ENCODE measurements around the gene UNC50. TPM values are rescaled to one million over a fixed set of nuclear protein-coding genes. Genes with fewer than 3 reads are reported as not detected.

The UNC50 gene
- total RNA-seq, 4 donors from 2014 or later, result 12.0 to 57.9 (median 33.9) TPM

DNA sequence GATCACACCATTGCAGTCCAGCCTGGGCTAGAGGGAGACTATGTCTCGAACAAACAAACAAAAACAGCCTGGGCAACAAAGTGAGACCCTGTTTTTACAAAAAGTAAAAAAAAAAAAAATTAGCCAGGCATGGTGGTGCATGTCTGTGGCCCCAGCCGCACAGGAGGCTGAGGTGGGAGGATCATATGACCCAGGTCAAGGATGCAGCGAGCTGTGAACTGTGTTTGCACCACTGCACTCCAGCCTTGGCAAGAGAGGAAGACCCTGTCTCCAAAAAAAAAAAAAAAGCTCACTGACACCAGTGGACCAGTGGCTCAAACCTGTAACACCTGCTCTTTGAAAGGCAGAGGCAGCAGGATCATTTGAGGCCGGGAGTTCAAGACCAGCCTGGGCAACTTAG lies 40.1 kb downstream of the UNC50 start:
- no peak for DNase-seq
- H3K9me3 ChIP-seq, result no peaks in the 10 kb centered on the region
- no peak overlapping the region for H3K27ac ChIP-seq
- H3K27me3 ChIP-seq, result no peaks in the 10 kb centered on the region
- no peak overlapping the region for H3K4me3 ChIP-seq
- H3K4me1 ChIP-seq, result no peaks in the 10 kb centered on the region
- no peaks in the 10 kb centered on the region for H3K36me3 ChIP-seq
- no peak for TF ChIP-seq POLR2A (IDR thresholded peaks at IDR 0.05)
- TF ChIP-seq, protein P1, sequence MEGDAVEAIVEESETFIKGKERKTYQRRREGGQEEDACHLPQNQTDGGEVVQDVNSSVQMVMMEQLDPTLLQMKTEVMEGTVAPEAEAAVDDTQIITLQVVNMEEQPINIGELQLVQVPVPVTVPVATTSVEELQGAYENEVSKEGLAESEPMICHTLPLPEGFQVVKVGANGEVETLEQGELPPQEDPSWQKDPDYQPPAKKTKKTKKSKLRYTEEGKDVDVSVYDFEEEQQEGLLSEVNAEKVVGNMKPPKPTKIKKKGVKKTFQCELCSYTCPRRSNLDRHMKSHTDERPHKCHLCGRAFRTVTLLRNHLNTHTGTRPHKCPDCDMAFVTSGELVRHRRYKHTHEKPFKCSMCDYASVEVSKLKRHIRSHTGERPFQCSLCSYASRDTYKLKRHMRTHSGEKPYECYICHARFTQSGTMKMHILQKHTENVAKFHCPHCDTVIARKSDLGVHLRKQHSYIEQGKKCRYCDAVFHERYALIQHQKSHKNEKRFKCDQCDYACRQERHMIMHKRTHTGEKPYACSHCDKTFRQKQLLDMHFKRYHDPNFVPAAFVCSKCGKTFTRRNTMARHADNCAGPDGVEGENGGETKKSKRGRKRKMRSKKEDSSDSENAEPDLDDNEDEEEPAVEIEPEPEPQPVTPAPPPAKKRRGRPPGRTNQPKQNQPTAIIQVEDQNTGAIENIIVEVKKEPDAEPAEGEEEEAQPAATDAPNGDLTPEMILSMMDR (IDR thresholded peaks at IDR 0.05), result no peak
- intact Hi-C loops (cut with DNase I; ENCODE audit: low total_unique reads), result no loop called here

DNA sequence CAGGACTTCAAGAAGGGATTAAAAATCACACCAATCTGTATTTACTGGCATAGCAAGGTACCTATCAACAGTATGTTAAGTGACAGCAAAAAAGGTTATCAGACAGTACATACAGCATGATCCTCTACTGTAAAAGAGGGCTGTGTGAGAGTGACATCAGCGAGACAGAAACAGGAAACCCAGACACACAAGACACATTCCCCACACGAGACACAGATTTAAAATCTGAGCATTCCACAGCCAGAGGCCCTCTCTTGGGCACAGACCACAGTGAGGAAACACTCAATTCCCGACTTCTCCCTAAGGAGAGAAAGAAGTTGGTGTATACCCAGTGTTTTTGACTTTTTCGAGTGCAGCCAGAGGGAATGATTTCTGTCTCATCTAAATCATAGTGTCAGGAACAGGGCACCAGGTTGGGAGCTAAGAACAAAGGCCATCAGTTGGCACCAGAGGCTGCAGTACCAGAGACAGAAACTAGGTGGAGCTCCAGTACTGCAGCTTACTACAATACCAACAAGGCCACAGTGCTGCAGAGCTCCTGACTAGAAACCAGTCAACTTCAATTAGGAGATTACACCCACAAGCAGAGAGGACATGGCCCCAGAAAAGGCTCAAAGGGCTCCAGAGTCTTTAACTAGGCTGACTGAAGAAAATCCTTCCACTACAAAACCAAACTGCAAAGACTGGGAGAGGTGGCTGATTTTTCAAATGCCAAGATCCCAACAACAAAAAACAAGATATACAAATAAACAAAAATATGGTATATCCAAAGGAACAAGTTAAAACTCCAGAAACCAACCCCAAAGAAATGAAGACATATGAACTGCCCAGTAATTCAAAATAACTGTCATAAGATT lies 41.0 kb downstream of the UNC50 start:
- H3K27ac ChIP-seq, result no peak overlapping the region
- no peaks in the 10 kb centered on the region for H3K36me3 ChIP-seq
- peak; percentile 63 to 75 for DNase-seq
- no peak overlapping the region for H3K4me3 ChIP-seq
- TF ChIP-seq, protein P1 (IDR thresholded peaks at IDR 0.05), result peak; percentile 91 to 97 (median 94)
- TF ChIP-seq POLR2A (IDR thresholded peaks at IDR 0.05), result no peak
- no peaks in the 10 kb centered on the region for H3K4me1 ChIP-seq
- intact Hi-C loops (cut with DNase I; ENCODE audit: low total_unique reads), result no loop called here
- no peaks in the 10 kb centered on the region for H3K27me3 ChIP-seq
- H3K9me3 ChIP-seq, result no peaks in the 10 kb centered on the region

DNA sequence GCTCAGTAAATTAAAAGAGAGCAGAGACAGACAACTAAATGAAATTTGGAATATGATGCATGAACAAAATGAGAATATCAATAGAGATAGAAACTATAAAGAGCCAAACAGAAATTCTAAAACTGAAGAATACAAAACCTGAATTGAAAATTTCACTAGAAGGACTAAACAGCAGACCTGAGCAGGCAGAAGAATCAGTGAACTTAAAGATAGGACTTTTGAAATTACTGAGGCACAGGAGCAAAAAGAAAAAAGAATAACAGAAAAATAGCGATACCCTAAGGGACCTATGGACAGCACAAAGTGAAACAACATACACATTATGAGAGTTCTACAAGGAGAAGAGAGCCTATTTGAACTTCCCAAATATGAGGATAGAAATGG lies 41.6 kb downstream of the UNC50 start:
- no peak for DNase-seq
- Histone ChIP-seq H3K27me3 (no peaks in the 10 kb centered on the region), H3K36me3 (no peaks in the 10 kb centered on the region), H3K27ac (no peak overlapping the region), H3K9me3 (no peaks in the 10 kb centered on the region), H3K4me1 (no peaks in the 10 kb centered on the region), H3K4me3 (no peak overlapping the region)
- TF ChIP-seq, protein P1 (IDR thresholded peaks at IDR 0.05), result no peak
- TF ChIP-seq POLR2A (IDR thresholded peaks at IDR 0.05), result no peak
- intact Hi-C loops (cut with DNase I; ENCODE audit: low total_unique reads), result no loop called here

DNA sequence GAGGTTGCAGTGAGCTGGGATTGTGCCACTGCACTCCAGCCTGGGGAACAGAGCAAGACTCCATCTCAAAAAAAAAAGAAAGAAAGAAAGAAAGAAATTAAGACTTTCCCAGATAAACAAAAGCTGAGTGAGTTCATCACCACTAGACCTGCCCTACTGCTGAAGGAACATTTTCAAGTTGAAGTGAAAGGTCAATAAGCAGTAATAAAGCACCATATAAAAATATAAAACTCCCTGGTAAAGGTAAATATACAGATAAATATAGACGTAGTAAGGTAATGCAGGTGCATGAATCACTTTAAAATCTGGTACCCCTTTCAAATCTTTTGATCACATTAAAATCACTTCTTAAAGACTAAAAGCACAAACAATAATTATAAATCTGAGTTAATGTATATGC lies 42.6 kb downstream of the UNC50 start:
- no peak for DNase-seq
- Histone ChIP-seq H3K4me3 (no peak overlapping the region), H3K27ac (no peak overlapping the region), H3K36me3 (no peaks in the 10 kb centered on the region), H3K9me3 (no peaks in the 10 kb centered on the region), H3K4me1 (no peaks in the 10 kb centered on the region), H3K27me3 (no peaks in the 10 kb centered on the region)
- TF ChIP-seq, protein P1 (IDR thresholded peaks at IDR 0.05), result no peak
- no peak for TF ChIP-seq POLR2A (IDR thresholded peaks at IDR 0.05)
- intact Hi-C loops (cut with DNase I; ENCODE audit: low total_unique reads), result no loop called here

DNA sequence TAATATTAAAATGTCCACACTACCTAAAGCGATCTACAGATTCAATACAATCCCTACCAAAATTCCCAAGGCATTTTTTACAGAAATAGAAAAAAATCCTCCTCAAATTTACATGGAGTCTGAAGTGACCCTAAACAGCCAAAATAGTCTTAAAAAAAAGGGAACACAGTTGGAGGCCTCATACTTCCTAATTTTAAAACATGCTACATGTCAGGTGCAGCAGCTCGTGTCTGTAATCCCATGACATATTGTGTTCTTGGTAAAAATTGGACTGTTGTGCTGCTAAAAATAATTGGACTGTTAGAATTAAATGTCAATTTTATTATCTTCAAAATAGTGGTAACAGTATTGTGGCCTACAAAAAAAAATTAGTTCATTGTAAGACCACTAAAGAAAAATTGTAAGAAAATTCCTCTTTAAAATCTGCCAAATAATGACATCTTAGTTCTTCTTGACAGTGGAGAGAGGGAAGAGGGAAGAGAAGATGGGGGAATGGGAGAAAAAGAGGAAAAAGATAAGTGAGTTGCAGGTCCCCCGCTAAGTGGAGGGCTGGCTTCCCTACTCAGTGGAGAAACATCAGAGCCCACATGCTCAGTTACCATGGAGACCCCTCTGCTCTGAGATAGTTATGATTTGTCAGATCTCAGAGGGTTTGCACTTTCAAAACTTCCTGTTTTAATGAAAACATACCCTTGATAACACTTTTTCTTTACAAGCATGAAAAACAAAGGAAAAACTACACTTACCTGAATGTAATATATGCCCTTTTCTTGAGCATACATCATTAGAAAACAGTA lies 46.5 kb downstream of the UNC50 start:
- TF ChIP-seq POLR2A (IDR thresholded peaks at IDR 0.05), result no peak
- TF ChIP-seq, protein P1 (IDR thresholded peaks at IDR 0.05), result no peak
- no peak for DNase-seq
- Histone ChIP-seq H3K27me3 (no peaks in the 10 kb centered on the region), H3K4me1 (no peaks in the 10 kb centered on the region), H3K27ac (no peak overlapping the region), H3K9me3 (no peaks in the 10 kb centered on the region), H3K36me3 (no peaks in the 10 kb centered on the region), H3K4me3 (no peak overlapping the region)
- intact Hi-C loops (cut with DNase I; ENCODE audit: low total_unique reads), result no loop called here
